ENCODE results near the gene CACNG4.
"Not testable (repeated sequence)": the region's sequence is repeated elsewhere in the genome, so short reads cannot be mapped to it uniquely, and the experiment has no call there.

CACNG4 gene

DNA sequence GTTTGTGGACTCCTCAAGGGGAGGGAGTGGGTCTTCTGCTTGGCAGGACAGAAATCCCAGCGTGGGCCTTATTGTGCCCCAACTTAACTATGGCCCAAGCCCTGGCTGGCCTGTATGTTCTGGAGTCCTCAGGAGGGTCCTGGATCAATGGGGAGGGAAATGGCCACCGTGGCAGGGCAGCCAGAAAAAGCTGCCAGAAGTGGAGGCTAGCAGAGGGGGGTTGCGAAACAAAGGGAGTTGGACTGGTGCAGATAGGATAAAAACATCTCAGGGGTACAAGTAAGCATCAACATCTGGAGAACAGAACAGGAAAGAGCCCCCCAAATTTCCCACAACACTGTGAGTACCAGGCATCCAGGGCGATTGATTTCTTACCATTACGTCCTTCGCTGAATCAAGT, 76.1 kb downstream of the CACNG4 start:
- in situ Hi-C loops (cut with HindIII; ENCODE audit: low sequenced_read_pairs), result no loop called here

DNA sequence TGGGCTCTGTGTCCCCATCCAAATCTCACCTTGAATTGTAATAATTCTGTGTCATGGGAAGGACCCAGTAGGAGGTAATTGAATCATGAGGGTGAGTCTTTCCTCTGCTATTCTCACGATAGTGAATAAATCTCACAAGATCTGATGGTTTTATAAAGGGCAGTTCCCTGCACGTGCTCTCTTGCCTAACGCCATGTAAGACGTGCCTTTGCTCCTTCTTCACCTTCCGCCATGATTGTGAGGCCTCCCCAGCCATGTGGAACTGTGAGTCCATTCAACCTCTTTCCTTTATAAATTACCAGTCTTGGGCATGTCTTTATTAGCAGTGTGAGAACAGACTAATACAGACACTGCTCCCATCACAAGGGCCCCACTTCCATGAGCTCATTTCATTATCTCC, 76.6 kb downstream of the CACNG4 start:
- in situ Hi-C loops (cut with HindIII; ENCODE audit: low sequenced_read_pairs), result not testable (repeated sequence)

DNA sequence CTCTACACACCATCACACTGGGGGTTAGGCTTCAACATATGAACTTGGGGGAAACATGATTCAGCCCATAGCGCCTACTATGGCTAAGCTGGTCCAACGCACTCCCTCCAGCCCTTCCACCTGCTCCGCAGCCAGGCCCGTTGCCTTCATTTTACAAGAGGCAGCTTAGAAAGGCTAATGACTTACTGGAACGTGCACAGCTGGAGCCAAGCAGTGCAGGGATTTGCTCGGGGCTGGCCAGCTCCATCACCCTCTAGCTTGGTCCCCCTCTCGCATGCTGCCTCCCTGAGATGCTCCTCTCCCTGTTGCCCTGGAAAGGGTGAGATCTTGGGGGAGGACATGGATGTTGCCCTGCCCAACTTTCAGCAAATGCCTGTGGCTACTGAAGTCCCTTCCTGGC, 77.0 kb downstream of the CACNG4 start:
- in situ Hi-C loops (cut with HindIII; ENCODE audit: low sequenced_read_pairs), result no loop called here

DNA sequence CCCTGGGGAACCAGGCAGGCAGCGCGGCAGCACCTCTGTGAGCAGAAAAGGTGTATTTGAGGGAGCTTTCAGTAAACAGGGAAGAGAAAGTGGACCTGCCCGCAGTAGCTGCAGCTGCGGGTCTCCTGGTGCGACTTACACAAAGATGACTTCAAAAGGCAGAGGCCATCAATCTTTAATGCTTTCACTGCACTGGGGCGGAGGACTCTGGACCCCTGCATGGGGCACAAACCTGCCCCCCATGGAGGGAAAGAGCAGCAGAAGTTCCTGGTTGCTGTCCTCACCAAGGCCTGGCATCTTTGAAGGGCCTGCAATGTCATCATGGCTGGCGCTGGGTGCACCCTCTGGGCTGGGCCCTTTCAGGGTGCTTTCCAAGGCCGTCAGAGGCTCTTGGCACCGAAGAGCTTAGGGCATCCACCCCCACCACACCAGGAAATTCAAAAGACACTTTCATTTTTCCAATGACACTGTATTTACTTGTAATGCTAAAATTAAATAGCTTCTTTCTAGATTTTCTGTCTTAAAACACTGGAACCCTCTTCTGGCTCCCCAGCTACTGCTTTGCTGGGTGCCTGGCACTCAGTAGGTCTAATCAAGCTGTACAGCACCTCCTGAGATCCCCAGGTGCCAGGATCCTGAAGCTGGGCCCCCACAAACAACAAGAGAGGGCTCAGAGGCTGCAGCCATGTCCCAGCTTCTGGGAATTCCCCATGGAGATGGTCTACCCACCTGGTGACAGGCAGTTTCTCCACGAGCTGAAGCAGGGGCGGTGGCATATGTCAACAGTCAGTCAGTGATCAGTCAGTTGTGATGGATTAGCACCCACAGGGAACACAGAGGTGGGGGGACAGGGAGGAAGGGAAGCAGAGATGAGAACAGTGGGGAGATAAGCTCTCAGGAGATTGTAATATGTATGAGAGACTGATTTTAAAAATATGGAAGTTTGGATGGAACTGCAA, 77.7 kb downstream of the CACNG4 start:
- in situ Hi-C loops (cut with HindIII; ENCODE audit: low sequenced_read_pairs), result no loop called here

DNA sequence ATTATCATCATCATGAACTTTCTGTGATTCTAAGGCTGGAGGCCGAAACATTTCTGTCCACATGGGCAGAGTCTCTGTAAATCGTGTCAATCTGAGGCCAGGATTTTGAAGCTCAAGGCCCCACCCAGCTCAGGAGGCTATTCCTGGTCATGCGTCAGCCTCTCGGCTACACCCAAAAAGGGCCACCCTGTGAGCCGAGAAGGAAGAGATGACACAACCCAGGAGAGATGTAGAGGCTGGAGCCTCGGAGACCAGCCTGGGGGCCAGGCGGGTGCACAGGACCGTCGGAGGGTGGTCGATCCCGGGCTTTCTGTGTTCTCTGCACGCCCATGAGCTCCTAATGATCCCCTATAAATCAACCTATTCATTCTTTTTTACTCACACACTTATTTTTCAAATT, 78.8 kb downstream of the CACNG4 start:
- in situ Hi-C loops (cut with HindIII; ENCODE audit: low sequenced_read_pairs), result no loop called here

DNA sequence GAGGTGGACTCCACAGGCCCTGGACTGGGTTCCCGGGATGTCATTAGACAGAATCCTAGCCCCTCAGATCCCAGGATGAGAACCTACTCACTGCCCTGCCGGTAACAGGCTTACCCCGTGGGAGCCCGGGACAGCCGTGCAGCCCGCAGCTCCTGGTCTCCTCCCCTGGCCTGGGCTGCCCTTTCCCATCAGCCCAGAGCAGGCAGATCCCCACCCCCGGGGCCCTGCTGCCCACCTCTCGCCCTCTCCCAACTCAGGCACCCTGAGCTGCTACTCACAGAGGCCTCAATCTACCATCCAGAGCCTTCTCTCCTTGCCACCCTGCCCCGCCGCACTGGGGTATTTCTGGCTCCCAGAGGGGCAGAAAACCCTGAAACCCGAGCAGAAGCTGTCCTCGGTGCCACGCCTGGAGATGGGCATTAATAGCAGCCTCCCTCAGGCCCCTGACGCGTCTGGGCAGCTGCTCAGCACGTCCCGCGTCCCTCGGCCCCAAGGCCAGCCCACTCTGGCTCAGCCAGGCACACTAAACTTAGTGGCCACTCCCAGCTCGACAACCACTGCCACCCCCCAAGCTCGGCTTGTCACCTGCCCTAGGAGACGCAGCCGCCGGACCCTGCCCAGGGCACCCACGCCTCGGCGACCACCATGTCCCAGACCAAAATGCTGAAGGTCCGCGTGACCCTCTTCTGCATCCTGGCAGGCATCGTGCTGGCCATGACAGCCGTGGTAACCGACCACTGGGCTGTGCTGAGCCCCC, 79.7 kb downstream of the CACNG4 start, which contains the start of gene CACNG1:
CACNG1 (plus strand) TSS at position 539 of the 757 bp plus-strand sequence; CDS start at position 646, 107 bp downstream.
- in situ Hi-C loops (cut with HindIII; ENCODE audit: low sequenced_read_pairs), result no loop called here

DNA sequence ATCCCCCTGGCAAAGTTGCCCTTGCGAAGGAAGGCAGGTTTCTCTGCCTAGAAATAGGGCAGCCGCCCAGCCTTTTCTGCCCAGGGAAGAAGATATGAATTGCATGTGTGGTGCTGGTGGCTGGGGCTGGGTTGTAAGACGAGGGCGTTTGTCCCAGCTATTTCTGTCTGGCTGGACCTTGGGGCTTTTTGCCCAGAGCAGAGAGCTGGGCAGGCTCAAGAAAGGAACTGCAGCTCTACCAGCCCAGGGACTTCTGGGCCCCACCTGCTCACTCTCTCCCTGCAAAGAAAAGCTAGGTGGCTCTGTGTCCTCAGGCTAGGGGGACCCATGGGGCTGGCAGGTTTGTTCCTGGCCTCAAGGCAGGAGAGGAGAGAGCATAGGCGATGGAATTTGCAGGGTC, 80.4 kb downstream of the CACNG4 start:
- in situ Hi-C loops (cut with HindIII; ENCODE audit: low sequenced_read_pairs), result no loop called here

DNA sequence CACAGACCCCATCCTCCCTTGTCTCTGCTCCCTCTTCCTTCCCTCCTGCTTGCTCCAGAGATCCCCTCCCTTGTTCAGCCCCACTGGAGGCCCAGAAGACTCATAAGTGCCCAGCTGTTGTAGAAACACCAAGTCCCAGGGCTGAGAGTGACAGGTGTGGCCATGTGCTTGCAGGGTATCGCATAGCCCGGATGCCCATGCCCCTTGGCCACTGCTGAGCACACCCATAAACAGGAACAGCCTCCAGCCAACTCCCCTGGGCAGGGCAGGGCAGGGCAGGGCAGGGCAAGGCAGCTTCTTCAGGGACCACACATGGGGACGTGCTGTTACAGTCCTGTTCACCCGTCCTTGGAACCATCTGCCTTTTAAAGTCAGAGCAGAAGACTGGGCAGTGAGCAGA, 81.9 kb downstream of the CACNG4 start:
- in situ Hi-C loops (cut with HindIII; ENCODE audit: low sequenced_read_pairs), result no loop called here

DNA sequence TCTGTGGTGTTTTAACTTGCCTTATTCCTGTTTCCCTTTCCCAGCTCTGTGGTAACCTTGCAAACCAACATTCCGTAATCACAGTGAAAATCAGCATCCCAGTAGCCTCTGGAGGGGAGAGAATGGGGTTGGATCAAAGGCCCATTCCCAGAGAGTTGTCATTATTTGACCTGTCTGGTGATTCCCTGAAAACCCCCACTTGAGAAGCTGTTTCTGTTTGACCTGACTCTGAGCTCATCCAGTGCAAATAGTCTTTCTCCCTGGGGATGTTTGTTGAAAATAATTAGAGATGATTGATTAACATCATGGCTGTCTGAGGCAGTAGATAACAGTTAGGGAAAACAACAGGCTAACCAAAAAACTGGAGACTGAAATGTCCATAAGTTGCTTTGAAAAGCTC, 82.9 kb downstream of the CACNG4 start:
- in situ Hi-C loops (cut with HindIII; ENCODE audit: low sequenced_read_pairs), result no loop called here

DNA sequence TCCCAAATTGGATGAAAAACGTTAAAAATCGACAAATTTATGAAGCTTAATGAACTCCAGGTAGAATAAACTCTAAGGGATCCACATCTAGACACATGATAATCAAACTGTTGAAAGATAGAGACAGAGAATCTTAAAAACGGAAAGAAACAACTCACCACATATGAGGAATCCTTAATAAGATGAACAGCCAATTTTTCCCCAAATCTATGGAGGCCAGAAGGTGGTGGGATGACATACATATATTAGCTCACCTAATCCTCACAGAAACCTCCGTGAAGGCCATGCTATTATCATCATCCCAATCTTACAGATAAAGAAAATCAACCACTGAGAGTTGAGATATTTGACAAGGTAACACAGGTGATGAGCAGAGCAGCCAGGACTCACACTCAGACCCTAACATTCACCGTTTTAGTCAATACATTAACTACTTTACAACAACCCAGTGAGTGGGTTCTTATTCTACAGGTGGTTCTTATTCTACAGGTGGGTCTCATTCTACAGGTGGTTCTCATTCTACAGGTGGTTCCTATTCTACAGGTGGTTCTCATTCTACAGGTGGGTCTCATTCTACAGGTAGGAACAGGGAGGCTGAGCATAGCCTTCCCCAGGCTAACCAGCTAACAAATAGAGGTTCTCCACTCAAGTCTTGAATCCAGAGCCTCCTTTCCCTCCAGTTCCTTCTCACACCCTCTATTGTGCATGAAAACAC, 84.7 kb downstream of the CACNG4 start:
- in situ Hi-C loops (cut with HindIII; ENCODE audit: low sequenced_read_pairs), result no loop called here

DNA sequence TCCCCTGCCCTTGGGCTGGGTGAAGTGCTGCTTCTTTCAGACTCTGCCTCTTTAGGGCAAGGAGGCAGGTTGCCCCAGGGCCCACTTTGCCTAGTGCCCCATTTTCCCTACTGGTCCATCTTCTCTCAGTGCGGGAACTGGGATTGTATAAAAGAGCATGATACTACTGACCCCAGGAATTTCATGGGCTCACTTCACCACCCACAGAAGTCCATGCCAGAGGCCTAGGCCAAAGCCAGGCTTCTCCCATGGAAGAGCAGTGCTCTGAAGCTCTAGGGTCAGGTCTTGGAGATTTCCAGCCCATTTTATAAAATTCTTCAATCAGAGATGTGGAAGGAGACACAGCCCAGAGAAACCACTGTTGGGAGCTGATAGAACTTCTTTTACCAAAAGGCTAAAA, 85.6 kb downstream of the CACNG4 start:
- in situ Hi-C loops (cut with HindIII; ENCODE audit: low sequenced_read_pairs), result no loop called here

DNA sequence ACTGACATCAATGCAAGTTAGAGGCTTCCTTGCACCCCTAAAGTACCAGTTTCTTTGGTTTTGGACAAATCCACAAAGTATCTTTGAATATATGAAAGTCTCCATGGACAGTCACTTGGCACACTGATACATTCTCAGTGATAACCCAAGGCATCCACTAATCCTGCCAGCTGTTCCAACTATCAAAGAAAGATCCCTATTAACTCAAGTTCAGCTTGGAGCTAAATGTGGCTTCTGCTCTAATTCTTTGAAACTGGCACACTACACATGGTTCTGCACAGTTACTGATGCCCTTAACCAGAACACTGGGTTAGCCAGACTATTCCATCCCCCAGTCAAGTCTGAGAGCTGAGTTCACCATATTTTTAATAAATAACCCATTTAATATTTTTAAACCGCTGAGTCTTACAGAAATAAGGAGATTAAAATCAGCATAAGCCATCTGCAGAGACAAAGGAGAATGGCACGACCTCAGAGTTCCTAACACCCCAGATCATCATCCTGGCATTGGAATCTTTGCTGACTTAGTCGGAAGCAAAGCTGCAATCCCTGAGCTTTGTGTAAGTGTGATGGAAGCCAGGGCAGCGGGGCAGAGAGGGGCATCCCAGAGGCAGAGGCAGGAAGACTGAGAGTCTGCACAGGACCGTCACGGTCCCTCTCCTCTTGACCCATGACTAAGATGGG, 86.1 kb downstream of the CACNG4 start:
- in situ Hi-C loops (cut with HindIII; ENCODE audit: low sequenced_read_pairs), result no loop called here

DNA sequence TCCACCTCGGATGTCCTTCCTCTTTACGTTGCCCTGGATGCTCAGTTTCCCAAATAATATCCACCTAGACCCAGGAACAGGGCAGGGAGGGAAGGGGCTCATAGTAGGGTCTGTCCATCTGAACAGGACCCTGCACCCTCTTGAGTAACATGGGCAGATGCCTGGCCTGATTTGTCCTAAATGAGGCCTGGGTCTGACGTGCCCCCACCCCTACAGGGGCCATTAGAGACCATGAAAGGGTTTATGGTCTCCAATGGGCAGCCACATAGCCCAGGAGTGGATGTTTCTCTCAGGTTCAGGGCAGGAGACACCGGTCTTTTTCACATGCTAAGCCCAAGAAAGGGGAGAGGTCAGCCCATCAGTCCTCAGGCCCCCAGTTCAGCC, 86.6 kb downstream of the CACNG4 start:
- in situ Hi-C loops (cut with HindIII; ENCODE audit: low sequenced_read_pairs), result no loop called here

DNA sequence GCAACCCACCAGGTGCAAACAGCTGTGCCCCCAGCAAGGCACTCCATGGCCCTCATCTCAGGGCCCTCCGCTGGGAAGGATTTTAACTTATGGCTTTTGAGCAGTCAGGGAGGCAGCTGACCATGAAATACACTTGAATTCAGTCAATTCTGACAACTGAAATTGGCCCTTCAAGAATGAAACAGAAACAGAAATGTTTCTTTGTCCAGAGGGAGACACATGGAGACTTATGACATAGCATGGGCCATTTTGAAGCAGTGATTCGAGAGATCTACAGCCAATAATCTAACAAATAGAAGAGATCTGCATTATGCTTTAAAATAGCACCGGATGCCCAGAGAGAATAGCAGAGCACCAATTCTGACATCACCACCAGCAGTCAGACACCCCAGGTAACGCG, 87.3 kb downstream of the CACNG4 start:
- in situ Hi-C loops (cut with HindIII; ENCODE audit: low sequenced_read_pairs), result no loop called here

DNA sequence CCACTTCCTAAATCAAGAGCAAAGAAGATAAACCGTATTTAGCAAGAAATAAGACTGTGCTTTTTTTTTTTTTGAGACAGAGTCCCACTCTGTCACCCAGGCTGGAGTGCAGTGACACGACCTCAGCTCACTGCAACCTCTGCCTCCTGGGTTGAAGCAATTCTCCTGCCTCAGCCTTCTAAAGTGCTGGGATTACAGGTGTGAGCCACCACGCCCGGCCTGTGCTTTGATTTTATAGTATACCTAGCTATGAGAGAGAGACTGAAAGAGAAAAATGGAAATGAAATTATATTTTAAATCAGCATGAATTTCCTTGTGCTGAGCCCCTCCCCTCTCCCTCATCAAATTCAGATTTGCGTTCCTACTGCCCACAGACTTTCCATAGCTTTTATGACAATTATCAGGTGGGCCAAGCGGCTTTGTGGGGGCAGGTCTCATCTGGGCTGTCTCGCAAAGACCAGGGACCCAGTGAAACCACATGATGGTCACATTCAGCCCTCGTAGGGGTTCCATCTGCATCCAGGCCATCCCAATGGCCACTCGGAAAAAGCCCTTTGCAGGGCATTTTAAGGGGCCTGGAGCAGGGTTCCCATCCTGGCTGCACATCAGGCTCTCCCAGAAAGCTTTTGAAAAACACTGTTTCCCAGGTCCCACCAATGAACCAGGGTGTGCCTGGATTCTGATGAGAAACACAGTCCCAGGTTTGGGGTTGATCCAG, 88.4 kb downstream of the CACNG4 start:
- in situ Hi-C loops (cut with HindIII; ENCODE audit: low sequenced_read_pairs), result no loop called here

DNA sequence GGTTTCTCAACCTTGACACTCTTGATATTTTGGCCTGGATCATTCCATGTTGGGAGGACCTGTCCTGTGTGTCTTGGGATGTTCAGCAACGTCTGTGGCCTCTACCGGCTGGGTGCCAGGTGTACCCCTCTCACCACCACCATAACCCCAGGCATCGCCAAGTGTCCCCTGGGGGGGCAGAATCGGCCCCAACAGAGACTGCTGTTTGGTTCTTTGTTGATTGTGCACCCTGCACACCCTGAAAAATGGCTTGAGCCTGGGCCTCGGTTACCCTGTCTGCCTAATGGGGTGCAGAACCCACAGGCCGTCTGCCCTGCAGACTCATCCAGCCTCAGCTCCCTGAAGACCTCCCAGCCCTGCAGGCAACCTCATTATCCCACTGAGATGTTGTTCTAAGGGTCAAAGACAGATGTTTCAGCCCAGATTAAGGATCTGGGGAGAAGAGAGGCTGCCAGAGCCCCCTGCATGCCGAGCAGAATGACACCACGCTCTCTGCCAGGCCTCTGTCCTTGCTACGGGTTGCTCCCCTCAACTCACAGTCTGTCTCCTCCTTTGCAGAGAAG, 89.0 kb downstream of the CACNG4 start:
- in situ Hi-C loops (cut with HindIII; ENCODE audit: low sequenced_read_pairs), result no loop called here

DNA sequence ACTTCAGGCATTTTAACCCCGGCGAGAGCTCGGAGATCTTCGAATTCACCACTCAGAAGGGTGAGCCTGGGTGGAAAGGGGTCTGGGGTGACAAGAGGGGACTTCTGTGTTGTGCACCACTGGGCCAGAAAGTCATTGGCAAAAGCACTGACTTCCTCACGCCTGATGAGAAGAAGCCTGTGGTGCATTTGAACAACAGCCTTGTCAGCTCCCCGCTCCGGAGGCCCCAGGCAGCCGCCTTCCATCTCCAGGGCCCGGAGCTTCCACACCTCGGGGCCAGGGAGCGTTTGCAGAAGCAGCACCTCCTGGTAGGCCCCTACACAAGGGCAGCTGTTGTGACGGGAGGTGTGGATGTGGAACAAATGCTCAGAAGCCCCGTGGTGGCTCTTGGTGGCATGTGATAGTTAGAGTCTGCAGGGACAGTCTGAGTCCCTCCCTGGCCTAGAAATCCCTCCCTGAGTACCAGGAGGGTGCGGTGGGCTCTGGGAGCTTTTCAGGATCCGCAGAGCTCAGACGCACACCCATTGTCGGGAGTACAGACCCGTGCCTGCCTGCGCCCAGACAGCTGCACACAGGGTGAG, 89.6 kb downstream of the CACNG4 start:
- in situ Hi-C loops (cut with HindIII; ENCODE audit: low sequenced_read_pairs), result no loop called here

DNA sequence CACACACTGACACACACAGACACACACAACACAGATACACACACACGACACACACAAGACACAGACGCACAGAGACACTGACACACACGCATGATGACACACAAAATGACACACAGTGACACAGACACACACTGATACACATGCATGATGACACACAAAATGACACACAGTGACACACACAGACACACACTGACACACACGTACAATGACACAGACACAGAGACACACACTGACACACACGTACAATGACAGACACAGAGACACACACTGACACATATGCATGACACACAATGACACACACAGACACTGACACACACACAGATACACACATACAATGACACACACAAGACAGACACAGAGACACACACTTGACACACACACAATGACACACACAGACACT, 90.1 kb downstream of the CACNG4 start:
- in situ Hi-C loops (cut with HindIII; ENCODE audit: low sequenced_read_pairs), result no loop called here

DNA sequence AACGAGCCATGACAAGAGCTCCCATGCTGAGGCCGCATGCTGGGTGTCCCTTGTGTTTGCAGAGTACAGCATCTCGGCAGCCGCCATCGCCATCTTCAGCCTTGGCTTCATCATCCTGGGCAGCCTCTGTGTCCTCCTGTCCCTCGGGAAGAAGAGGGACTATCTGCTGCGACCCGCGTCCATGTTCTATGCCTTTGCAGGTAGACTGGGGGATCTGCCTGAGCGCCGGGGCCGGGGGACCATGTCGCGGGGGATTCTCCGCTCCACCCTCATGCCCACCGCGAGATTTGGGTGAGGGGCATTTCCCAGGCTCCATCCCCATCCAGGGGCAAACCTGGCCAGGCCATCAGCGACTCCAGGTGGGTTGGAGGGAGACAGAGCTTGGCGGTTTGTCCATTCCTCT, 90.5 kb downstream of the CACNG4 start:
- in situ Hi-C loops (cut with HindIII; ENCODE audit: low sequenced_read_pairs), result no loop called here

Measured in endothelial cell of hepatic sinusoid (primary cell).